Suprapubic skin (tissue), 4 donors: ENCODE data around the gene C3orf49. TPM values are rescaled to one million over a fixed set of nuclear protein-coding genes. Genes with fewer than 3 reads are reported as not detected.

Experiments
- DNase-seq, 2 donors: peaks; one replicate each; pipeline ENCODE4 v3.0.0-alpha.2; 2019; ENCODE audit warnings: low spot score in 2 of 2
- H3K27ac ChIP-seq: fragments of 200-600 bp; sonication (generic); one replicate; pipeline ENCODE4 v1.5.1; 2019
- H3K27me3 ChIP-seq: fragments of 200-600 bp; sonication (generic); one replicate; pipeline ENCODE4 v1.5.1; 2019
- H3K36me3 ChIP-seq: fragments of 200-600 bp; sonication (generic); one replicate; pipeline ENCODE4 v1.5.1; 2019
- H3K4me1 ChIP-seq: fragments of 200-600 bp; sonication (generic); one replicate; pipeline ENCODE4 v1.5.1; 2019
- H3K4me3 ChIP-seq: fragments of 200-600 bp; sonication (generic); one replicate; pipeline ENCODE4 v1.5.1; 2019; ENCODE audit warnings: mild to moderate bottlenecking
- H3K9me3 ChIP-seq: fragments of 200-600 bp; sonication (generic); one replicate; pipeline ENCODE4 v1.5.1; 2019
- EP300 ChIP-seq: sonication (generic); formaldehyde crosslinking; IDR thresholded peaks from one replicate; pipeline ENCODE4 v1.6.1; 2017; ENCODE audit warnings: antibody characterized with exemption
- POLR2A ChIP-seq, 2 donors: fragments of 450-650 bp; IDR thresholded peaks; one replicate each; pipeline ENCODE4 v1.6.1; 2017; ENCODE audit warnings: antibody characterized with exemption in 2 of 2, mild to moderate bottlenecking in 2 of 2, moderate library complexity in 2 of 2
- POLR2AphosphoS5 ChIP-seq, 3 donors: sonication (generic); formaldehyde crosslinking; IDR thresholded peaks; one replicate each; pipeline ENCODE4 v1.6.1; 2017; ENCODE audit warnings: antibody characterized with exemption in 3 of 3
- WGBS: methylation state at CpG from one replicate; pipeline ENCODE4 v1.1.5; 2018; 5-methylcytosine and 5-hydroxymethylcytosine counted together
- total RNA-seq, 4 donors: library from RNA; depleted of rRNA; stranded (reverse); fragments of >200 nt; gene quantifications; one replicate each; pipeline ENCODE4 v1.1.0, GENCODE V29; 2016
- TF ChIP-seq, protein P1 (sequence below), 2 donors: fragments of 200-600 bp in 1 of 2; fragments of 450-650 bp in 1 of 2; sonication (generic) in 1 of 2; IDR thresholded peaks; one replicate each; pipeline ENCODE4 v1.5.1; 2016 to 2019; ENCODE audit warnings: antibody characterized with exemption in 2 of 2, mild to moderate bottlenecking in 1 of 2, moderate library complexity in 1 of 2

The C3orf49 gene
- total RNA-seq, 4 donors from 2014 or later = not detected

DNA sequence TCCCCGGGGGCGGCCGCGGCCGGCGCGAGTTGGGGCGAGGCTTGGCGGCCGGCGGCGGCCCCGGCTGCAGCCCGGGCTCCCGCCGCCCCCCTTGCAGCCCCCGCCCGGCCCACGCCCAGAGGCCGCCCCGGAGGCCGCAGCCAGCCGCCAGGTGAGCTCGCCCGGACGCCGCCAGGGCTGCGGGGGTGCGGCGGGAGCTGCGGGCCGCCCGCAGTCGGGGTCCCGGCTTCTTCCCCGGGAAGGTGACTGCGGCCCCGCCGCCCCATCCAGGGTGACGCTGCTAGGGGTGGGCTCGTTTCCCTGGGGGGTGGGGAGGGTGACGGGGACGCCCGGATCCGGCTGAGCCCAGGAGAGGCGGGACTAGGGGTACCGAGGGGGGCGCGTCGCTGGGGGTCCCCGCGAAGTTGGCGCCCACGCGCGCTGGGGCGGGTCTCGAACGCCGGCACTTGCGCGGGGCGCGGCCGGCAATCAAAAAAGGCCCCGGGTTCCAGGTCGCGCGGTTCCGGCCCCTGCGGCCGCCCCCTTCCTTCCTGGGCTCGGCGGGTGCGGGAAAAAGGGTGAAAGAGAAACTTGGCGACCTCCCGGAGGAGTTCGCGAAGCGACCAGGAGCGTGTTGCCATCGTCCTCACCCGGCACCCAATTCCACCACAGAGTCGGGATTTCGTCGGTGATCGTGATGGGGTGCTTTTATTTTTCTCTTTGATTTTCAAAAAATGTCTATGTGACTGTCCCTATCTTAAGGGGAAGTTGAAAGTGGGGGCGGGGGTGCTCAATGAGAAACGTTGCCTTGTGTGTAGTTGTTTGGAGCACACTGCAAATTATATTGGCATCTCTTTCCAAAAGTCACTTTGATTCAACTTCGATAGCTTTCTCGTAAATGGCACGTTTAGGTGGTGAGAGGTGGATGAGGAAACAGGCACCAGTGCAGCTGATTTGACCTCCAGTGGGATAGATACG lies 45.2 kb downstream of the C3orf49 start:
- H3K9me3 ChIP-seq = no peaks in the 10 kb centered on the region
- under 1% methylated on average over 43 of the region's 93 CpGs for WGBS
- no peak for TF ChIP-seq EP300
- TF ChIP-seq, protein P1, sequence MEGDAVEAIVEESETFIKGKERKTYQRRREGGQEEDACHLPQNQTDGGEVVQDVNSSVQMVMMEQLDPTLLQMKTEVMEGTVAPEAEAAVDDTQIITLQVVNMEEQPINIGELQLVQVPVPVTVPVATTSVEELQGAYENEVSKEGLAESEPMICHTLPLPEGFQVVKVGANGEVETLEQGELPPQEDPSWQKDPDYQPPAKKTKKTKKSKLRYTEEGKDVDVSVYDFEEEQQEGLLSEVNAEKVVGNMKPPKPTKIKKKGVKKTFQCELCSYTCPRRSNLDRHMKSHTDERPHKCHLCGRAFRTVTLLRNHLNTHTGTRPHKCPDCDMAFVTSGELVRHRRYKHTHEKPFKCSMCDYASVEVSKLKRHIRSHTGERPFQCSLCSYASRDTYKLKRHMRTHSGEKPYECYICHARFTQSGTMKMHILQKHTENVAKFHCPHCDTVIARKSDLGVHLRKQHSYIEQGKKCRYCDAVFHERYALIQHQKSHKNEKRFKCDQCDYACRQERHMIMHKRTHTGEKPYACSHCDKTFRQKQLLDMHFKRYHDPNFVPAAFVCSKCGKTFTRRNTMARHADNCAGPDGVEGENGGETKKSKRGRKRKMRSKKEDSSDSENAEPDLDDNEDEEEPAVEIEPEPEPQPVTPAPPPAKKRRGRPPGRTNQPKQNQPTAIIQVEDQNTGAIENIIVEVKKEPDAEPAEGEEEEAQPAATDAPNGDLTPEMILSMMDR (IDR thresholded peaks at IDR 0.05) = no peak
- TF ChIP-seq POLR2A (IDR thresholded peaks at IDR 0.05) = no peak
- TF ChIP-seq POLR2AphosphoS5 (IDR thresholded peaks at IDR 0.05) = no peak
- peak overlapping the region; percentile 88 for H3K27ac ChIP-seq
- no peaks in the 10 kb centered on the region for H3K27me3 ChIP-seq
- peak overlapping the region; percentile 81 for H3K4me3 ChIP-seq
- peaks cover 28% of the 10 kb centered on the region for H3K4me1 ChIP-seq
- DNase-seq = peak; percentile 67 to 78
- H3K36me3 ChIP-seq = peaks cover 5% of the 10 kb centered on the region

DNA sequence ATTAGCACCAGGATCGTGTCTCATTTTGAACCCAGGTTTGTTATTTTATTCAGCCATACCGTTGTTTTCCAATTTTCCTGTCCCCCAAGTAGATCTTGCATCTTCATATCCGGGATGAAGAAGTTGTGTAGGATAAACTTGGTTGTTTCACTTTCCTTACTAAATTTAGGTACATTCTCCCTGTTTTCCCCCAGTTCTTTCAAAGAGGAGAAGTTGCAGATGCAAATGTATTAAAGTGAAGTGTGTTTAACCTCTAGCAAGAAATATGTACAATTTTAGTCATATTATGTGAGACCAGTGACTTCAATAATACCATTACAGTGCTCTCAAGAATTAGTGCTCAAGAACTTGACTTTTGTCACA lies 45.8 kb downstream of the C3orf49 start:
- no peak for TF ChIP-seq POLR2AphosphoS5 (IDR thresholded peaks at IDR 0.05)
- TF ChIP-seq, protein P1 (IDR thresholded peaks at IDR 0.05) = no peak
- no peak for TF ChIP-seq POLR2A (IDR thresholded peaks at IDR 0.05)
- TF ChIP-seq EP300 = no peak
- H3K9me3 ChIP-seq = no peaks in the 10 kb centered on the region
- WGBS = 3% methylated on average over 3 of the region's 3 CpGs

DNA sequence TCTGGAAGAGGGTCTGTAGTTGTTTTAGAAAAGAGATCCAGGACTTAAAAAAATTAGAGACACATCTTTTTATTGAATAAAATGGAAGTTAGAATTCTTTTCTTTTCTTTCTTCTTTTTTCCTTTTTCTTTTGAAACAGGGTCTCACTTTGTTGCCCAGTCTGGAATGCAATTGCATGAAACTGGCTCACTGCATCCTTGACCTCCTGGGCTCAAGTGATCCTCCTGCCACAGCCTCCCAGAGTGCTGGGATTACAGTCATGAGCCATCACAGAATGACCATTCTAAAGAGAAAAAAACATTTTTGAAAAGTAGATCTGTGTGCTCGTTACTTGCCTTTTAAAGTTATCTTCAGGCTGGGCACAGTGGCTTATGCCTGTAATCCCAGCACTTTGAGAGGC lies 48.1 kb downstream of the C3orf49 start:
- Histone ChIP-seq H3K27ac (no peak overlapping the region), H3K27me3 (no peaks in the 10 kb centered on the region), H3K4me3 (no peak overlapping the region), H3K9me3 (no peaks in the 10 kb centered on the region), H3K4me1 (peaks cover 30% of the 10 kb centered on the region), H3K36me3 (peaks cover 5% of the 10 kb centered on the region)
- WGBS = 95% methylated on average over 1 of the region's 1 CpG
- TF ChIP-seq POLR2A (IDR thresholded peaks at IDR 0.05) (no peak), EP300 (no peak), POLR2AphosphoS5 (IDR thresholded peaks at IDR 0.05) (no peak)
- TF ChIP-seq, protein P1 (IDR thresholded peaks at IDR 0.05) = no peak
- DNase-seq = no peak

More for the DNA sequence above, 45.8 kb downstream of the C3orf49 start:
- Histone ChIP-seq H3K4me3 (peak overlapping the region; percentile 81), H3K27ac (peak overlapping the region; percentile 88), H3K4me1 (peaks cover 31% of the 10 kb centered on the region), H3K36me3 (peaks cover 5% of the 10 kb centered on the region), H3K27me3 (no peaks in the 10 kb centered on the region)
- no peak for DNase-seq

DNA sequence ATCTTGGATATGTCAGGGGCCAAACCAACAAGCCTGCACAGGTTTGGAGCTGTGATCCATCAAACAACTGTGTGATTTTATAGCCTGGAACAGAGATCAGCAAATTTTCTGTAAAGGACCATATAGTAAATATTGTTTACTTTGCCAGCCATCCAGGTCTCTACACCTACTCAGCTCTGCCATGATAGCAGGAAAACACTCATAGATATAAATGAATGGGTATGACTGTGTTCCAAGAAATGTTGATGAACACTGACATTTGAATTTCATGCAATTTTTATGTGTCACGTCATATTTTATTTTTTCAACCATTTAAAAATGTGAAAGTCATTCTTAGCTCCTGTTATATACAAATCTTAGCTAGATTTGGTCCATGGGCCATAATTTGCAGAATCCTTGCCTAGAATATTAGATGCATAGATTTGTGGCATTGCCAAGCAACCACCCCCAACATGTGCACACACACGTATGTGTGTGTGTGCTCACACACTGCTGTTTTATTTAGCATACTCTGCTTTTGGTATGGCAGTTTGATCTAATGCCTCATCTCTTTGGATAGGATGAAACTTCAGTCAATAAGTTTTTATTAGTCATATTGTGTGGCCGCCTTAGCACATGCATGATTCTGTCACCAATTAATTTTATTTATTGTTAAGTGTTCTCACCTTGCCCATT lies 51.0 kb downstream of the C3orf49 start:
- TF ChIP-seq POLR2AphosphoS5 (IDR thresholded peaks at IDR 0.05) = no peak
- no peak for TF ChIP-seq EP300
- no peak for TF ChIP-seq POLR2A (IDR thresholded peaks at IDR 0.05)
- TF ChIP-seq, protein P1 (IDR thresholded peaks at IDR 0.05) = no peak
- 80% methylated on average over 3 of the region's 3 CpGs for WGBS
- Histone ChIP-seq H3K27ac (no peak overlapping the region), H3K4me3 (no peak overlapping the region), H3K4me1 (peaks cover 26% of the 10 kb centered on the region), H3K9me3 (no peaks in the 10 kb centered on the region), H3K36me3 (peaks cover 5% of the 10 kb centered on the region), H3K27me3 (no peaks in the 10 kb centered on the region)
- no peak for DNase-seq

DNA sequence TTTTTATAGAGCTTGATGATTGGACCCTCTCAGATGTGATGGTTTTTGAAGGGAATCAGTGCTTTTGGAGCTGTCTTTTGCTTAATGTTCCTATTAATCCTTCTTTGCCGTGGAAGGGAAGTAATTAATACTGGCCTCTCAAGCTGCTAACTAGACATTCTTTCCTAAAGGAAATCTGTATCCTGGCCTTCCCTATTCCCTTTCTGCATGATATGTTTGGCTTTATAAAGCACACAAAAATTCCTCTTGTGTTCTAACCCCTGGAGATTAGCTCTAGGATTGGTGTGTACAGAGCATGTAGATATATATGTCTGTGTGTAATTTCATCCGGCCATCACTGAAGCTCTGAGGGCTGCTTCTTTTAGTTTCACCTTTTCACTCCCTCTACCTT lies 51.5 kb downstream of the C3orf49 start:
- TF ChIP-seq EP300 (no peak), POLR2AphosphoS5 (IDR thresholded peaks at IDR 0.05) (no peak), POLR2A (IDR thresholded peaks at IDR 0.05) (no peak)
- TF ChIP-seq, protein P1 (IDR thresholded peaks at IDR 0.05) = no peak
- WGBS = 80% methylated on average over 2 of the region's 2 CpGs
- Histone ChIP-seq H3K9me3 (no peaks in the 10 kb centered on the region), H3K4me3 (no peak overlapping the region), H3K4me1 (peaks cover 23% of the 10 kb centered on the region), H3K36me3 (peaks cover 5% of the 10 kb centered on the region), H3K27ac (no peak overlapping the region), H3K27me3 (no peaks in the 10 kb centered on the region)
- DNase-seq = no peak
